Measurements from ENCODE around the gene MFAP4.

DNA sequence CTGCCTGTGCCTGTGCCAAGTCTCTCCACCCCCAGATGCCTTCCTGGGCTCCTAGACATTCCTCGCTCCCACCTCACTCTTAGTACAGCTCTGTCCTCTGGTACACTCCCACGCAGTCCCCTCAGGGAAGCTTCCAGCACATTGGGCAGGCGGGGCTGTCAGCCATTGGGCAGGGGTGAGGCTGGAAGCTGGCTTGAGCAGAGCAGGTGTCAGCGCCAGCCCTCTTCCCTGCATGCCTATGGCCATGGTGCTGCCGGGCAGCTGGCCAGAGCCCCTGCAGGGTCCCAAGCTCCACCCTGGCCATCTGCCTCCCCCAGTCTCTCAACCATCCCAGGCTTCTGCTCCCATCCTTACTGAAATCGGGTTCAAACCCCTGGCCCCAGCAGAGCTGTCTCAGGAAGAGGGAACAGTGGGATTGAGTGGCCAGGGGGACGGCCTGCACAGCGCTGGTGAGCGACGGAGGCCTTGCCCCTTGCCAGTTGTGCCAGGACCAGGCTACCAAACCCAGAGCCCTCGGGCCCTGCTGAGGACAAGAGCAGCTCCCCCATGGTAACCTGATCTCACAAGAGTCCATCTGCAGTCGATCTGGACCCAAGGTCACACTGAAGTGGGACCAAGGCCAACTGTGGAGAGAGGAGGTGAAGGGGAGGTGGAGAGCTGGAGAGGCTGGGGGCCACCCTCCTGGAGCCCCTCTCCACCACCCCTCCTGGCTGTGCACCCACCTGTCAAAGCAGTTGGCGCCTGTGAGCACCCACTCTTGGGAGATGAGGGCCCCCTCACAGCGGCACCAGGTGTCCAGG lies 22.1 kb downstream of the MFAP4 start:
- TF ChIP-seq POLR2A (IDR thresholded peaks at IDR 0.05): no peak
- TF ChIP-seq, protein P1, sequence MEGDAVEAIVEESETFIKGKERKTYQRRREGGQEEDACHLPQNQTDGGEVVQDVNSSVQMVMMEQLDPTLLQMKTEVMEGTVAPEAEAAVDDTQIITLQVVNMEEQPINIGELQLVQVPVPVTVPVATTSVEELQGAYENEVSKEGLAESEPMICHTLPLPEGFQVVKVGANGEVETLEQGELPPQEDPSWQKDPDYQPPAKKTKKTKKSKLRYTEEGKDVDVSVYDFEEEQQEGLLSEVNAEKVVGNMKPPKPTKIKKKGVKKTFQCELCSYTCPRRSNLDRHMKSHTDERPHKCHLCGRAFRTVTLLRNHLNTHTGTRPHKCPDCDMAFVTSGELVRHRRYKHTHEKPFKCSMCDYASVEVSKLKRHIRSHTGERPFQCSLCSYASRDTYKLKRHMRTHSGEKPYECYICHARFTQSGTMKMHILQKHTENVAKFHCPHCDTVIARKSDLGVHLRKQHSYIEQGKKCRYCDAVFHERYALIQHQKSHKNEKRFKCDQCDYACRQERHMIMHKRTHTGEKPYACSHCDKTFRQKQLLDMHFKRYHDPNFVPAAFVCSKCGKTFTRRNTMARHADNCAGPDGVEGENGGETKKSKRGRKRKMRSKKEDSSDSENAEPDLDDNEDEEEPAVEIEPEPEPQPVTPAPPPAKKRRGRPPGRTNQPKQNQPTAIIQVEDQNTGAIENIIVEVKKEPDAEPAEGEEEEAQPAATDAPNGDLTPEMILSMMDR (IDR thresholded peaks at IDR 0.05): no peak
